ENCODE results near the gene PANX1.

Gene PANX1

DNA sequence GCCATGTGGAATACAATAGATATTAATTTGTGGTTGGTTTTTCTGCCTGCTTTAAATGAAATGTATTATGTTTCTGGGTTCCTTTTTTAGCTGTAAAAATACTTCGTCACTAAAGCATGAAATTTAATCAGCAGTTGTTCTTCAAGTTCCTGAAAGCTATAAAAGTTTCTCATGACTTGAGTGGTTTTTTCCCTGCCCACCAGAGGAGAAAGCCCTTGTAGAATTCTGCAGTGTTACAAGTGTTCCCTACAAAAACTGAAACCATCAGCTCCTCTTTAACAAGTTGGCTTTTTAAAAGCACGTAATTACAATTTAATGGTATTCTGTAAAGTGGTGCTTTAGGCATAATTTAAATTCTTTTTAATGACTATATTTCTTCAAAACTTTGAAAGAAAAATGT lies 56.2 kb downstream of the PANX1 start:
- Histone ChIP-seq H3K4me3 (ENCODE audit: low read length) (no peak overlapping the region), H3K27ac (ENCODE audit: low read depth, low read length) (no peak overlapping the region), H3F3A (ENCODE audit: control insufficient read depth, insufficient read depth) (no peaks in the 10 kb centered on the region), H3K79me2 (ENCODE audit: control insufficient read depth, low read length) (no peaks in the 10 kb centered on the region), H3K27me3 (ENCODE audit: control insufficient read depth, low read length) (no peaks in the 10 kb centered on the region), H3K9me2 (replicated peaks; ENCODE audit: control insufficient read depth, low read length) (no peaks in the 10 kb centered on the region), H3K4me1 (ENCODE audit: control insufficient read depth, low read length) (no peaks in the 10 kb centered on the region), H4K20me1 (ENCODE audit: control insufficient read depth, insufficient read depth, low read depth, low read length) (no peaks in the 10 kb centered on the region), H3K9me3 (ENCODE audit: control insufficient read depth, insufficient read depth, low read length) (no peaks in the 10 kb centered on the region), H3K4me2 (ENCODE audit: low read length) (no peak overlapping the region), H3K36me3 (ENCODE audit: control insufficient read depth, low read length) (peaks cover 4% of the 10 kb centered on the region)
- no peak for TF ChIP-seq EZH2phosphoT487 (IDR thresholded peaks at IDR 0.05; ENCODE audit: borderline replicate concordance, low read length)
- TF ChIP-seq, protein P1, sequence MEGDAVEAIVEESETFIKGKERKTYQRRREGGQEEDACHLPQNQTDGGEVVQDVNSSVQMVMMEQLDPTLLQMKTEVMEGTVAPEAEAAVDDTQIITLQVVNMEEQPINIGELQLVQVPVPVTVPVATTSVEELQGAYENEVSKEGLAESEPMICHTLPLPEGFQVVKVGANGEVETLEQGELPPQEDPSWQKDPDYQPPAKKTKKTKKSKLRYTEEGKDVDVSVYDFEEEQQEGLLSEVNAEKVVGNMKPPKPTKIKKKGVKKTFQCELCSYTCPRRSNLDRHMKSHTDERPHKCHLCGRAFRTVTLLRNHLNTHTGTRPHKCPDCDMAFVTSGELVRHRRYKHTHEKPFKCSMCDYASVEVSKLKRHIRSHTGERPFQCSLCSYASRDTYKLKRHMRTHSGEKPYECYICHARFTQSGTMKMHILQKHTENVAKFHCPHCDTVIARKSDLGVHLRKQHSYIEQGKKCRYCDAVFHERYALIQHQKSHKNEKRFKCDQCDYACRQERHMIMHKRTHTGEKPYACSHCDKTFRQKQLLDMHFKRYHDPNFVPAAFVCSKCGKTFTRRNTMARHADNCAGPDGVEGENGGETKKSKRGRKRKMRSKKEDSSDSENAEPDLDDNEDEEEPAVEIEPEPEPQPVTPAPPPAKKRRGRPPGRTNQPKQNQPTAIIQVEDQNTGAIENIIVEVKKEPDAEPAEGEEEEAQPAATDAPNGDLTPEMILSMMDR (IDR thresholded peaks at IDR 0.05; ENCODE audit: low read depth, low read length, poor library complexity, severe bottlenecking): no peak

DNA sequence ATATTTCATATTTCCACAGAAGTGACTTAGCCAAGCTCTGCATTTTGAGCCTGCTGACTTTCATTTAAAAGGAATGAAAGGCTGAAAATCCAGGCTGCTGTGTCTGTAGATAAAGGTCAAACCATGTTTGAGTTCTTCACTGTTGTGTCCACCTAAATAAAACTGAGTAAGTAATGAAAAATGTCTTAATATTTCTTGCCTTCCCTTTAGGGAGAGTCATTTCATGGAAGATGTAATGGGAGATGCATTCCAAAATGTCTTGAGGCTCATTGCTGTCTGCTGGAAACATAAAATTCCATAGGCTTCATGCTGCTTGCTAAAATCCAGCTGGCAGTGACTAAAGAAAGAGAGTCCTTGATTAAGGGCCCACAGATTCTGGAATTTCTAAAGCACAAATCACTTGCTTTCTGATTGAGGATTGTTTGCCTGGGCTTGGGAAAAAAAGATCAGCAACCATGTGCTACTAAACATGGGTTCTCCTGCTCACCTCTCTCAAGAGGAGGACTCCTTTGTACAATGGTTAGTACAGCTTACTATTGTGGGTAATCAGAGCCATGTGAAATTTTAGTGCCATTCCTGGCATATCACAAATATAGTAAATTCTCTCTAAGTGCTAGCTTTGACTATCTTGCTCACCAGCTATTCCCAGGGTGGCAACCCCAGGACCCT lies 56.9 kb downstream of the PANX1 start:
- Histone ChIP-seq H4K20me1 (ENCODE audit: control insufficient read depth, insufficient read depth, low read depth, low read length) (no peaks in the 10 kb centered on the region), H3K79me2 (ENCODE audit: control insufficient read depth, low read length) (no peaks in the 10 kb centered on the region), H3K4me3 (ENCODE audit: low read length) (no peak overlapping the region), H3K36me3 (ENCODE audit: control insufficient read depth, low read length) (peaks cover 4% of the 10 kb centered on the region), H3K9me3 (ENCODE audit: control insufficient read depth, insufficient read depth, low read length) (no peaks in the 10 kb centered on the region), H3K27ac (ENCODE audit: low read depth, low read length) (no peak overlapping the region), H3K9me2 (replicated peaks; ENCODE audit: control insufficient read depth, low read length) (no peaks in the 10 kb centered on the region), H3K4me1 (ENCODE audit: control insufficient read depth, low read length) (no peaks in the 10 kb centered on the region), H3K27me3 (ENCODE audit: control insufficient read depth, low read length) (no peaks in the 10 kb centered on the region), H3F3A (ENCODE audit: control insufficient read depth, insufficient read depth) (no peaks in the 10 kb centered on the region), H3K4me2 (ENCODE audit: low read length) (no peak overlapping the region)
- TF ChIP-seq, protein P1 (IDR thresholded peaks at IDR 0.05; ENCODE audit: low read depth, low read length, poor library complexity, severe bottlenecking): no peak
- no peak for TF ChIP-seq EZH2phosphoT487 (IDR thresholded peaks at IDR 0.05; ENCODE audit: borderline replicate concordance, low read length)

GRCh38 chr11:94186342-94187203 lies 57.9 kb downstream of the PANX1 start:
- no peak overlapping the region for H3K4me3 ChIP-seq (ENCODE audit: low read length)
- no peaks in the 10 kb centered on the region for H3K36me3 ChIP-seq (ENCODE audit: control insufficient read depth, low read length)
- no peaks in the 10 kb centered on the region for H3K27me3 ChIP-seq (ENCODE audit: control insufficient read depth, low read length)
- H4K20me1 ChIP-seq (ENCODE audit: control insufficient read depth, insufficient read depth, low read depth, low read length): no peaks in the 10 kb centered on the region
- TF ChIP-seq, protein P1 (IDR thresholded peaks at IDR 0.05; ENCODE audit: low read depth, low read length, poor library complexity, severe bottlenecking): no peak
- TF ChIP-seq EZH2phosphoT487 (IDR thresholded peaks at IDR 0.05; ENCODE audit: borderline replicate concordance, low read length): no peak
- no peaks in the 10 kb centered on the region for H3K4me1 ChIP-seq (ENCODE audit: control insufficient read depth, low read length)
- no peaks in the 10 kb centered on the region for H3K79me2 ChIP-seq (ENCODE audit: control insufficient read depth, low read length)
- H3K27ac ChIP-seq (ENCODE audit: low read depth, low read length): no peak overlapping the region
- no peak overlapping the region for H3K4me2 ChIP-seq (ENCODE audit: low read length)
- no peaks in the 10 kb centered on the region for H3F3A ChIP-seq (ENCODE audit: control insufficient read depth, insufficient read depth)
- H3K9me2 ChIP-seq (replicated peaks; ENCODE audit: control insufficient read depth, low read length): no peaks in the 10 kb centered on the region
- no peaks in the 10 kb centered on the region for H3K9me3 ChIP-seq (ENCODE audit: control insufficient read depth, insufficient read depth, low read length)

Measured in DOHH2 (cell line).